NAMALWA (cell line): ENCODE data around the gene ADAMTS17.

Experiments
- DNase-seq: peaks from one replicate; pipeline ENCODE4 v3.0.0-alpha.2; 2015; ENCODE audit warnings: low spot score

Gene ADAMTS17

GRCh38 chr15:100052716-100053473, 288.9 kb downstream of the ADAMTS17 start:
- DNase-seq: no peak

- DNase-seq: no peak
These were observed 290.6 kb downstream of the ADAMTS17 start for GRCh38 chr15:100050877-100051786.

- DNase-seq: no peak
These were observed 291.6 kb downstream of the ADAMTS17 start for GRCh38 chr15:100049936-100050876.

- no peak for DNase-seq
These were observed 292.3 kb downstream of the ADAMTS17 start for GRCh38 chr15:100049483-100049882.

GRCh38 chr15:100048736-100049135, 293.0 kb downstream of the ADAMTS17 start:
- no peak for DNase-seq

GRCh38 chr15:100043692-100044091, 298.1 kb downstream of the ADAMTS17 start:
- no peak for DNase-seq

- no peak for DNase-seq
These were observed 298.6 kb downstream of the ADAMTS17 start for GRCh38 chr15:100043068-100043641.

GRCh38 chr15:100042558-100042957, 299.2 kb downstream of the ADAMTS17 start:
- peak; percentile 3 for DNase-seq

- no peak for DNase-seq
These were observed 300.5 kb downstream of the ADAMTS17 start for GRCh38 chr15:100041127-100041828.

GRCh38 chr15:100039994-100040393, 301.8 kb downstream of the ADAMTS17 start:
- DNase-seq: no peak

GRCh38 chr15:100038736-100039135, 303.0 kb downstream of the ADAMTS17 start:
- no peak for DNase-seq

GRCh38 chr15:100037901-100038300, 303.9 kb downstream of the ADAMTS17 start:
- no peak for DNase-seq

GRCh38 chr15:100036015-100036414, 305.8 kb downstream of the ADAMTS17 start:
- no peak for DNase-seq

- DNase-seq: no peak
These were observed 307.6 kb downstream of the ADAMTS17 start for GRCh38 chr15:100034191-100034590.

- DNase-seq: no peak
These were observed 308.5 kb downstream of the ADAMTS17 start for GRCh38 chr15:100033140-100033857.

GRCh38 chr15:100032358-100033085, 309.3 kb downstream of the ADAMTS17 start:
- DNase-seq: no peak

GRCh38 chr15:100031665-100032357, 310.0 kb downstream of the ADAMTS17 start:
- DNase-seq: no peak

GRCh38 chr15:100030586-100031229, 311.1 kb downstream of the ADAMTS17 start:
- no peak for DNase-seq
